HG02870 (cell line): ENCODE measurements around the gene MIOX.

ENCODE experiments used
- ATAC-seq: cut with Tn5 transposase; IDR thresholded peaks from one replicate; pipeline ENCODE4 v1.9.1; 2021; ENCODE audit warnings: mild to moderate bottlenecking, moderate library complexity; ENCODE audit not compliant: unreplicated experiment

Gene MIOX

GRCh38 chr22:50454556-50455075, 32.0 kb upstream of the MIOX start:
- no peak for ATAC-seq

DNA sequence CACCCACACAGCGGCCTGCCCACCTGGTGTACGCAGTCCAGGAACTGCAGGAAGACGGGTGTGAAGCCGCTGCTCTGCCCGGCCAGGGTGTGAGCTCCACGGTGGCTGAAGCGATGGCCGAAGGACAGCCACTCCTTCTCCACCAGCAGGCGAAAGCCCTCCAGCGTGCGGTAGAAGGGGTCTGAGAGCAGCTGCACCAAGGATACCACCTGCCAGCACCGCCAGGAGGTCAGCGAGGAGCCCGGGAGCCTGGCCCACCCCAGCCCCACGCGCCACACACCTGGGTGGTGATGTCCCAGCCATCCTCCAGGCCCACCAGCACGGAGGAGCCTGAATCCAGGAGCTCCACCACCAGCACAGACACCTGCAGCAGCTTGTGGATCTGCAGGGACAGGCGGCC, 31.5 kb upstream of the MIOX start:
- ATAC-seq: no peak

DNA sequence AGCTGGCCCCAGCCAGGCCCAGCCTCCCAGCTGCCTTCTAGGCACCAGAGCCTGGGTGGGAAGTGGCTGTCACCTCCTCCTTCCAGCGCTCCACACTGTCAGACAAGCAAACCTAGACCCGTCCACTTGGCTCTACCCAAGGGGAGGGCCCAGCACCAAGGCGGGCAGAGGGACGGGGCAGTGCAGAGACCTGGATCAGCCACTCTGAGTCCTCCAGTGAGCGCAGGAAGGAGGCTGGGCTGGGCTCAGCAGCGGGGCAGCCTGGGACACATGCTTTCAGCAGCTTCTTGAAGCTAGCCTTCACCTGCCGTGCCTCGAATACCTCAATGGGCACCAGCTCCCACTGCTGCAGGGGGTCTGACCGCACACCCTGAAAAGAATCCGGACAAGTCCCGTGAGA, 30.6 kb upstream of the MIOX start:
- no peak for ATAC-seq

DNA sequence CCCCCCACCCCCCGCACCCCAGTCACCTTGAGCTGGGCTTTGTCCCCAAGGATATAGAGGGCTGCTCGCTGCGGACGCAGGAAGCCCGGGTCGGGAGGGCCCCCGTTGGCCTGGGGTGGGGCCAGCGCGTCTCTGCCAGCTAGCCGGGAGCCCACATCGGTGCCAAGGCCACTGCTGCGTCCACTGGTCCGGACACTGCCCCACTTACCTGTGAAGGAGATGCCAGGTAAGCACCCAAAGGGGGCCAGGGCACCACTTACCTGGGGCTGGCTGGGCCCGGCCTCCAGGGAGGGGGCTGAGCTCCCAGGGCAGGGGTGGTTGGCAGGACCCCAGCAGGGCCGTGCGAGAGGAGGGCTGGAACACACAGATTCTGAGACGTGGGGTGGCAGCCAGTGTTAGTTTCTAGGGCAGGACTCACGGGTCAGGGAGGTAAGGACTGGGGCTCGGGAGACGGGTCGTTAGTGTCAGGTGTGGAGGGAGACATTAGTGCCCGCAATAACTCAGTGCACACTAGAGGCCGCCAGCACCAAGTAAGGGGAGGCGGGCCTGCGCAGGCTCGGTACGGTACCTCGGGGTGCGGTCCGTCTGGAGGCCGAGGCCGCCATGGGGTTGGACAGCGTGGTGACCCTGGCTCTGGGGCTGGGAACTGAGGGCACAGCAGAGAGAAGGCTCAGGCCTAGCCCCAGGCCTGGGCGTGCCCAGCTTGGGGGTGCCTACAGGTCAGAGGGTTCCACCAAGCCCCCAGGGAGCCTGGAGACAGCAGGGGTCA, 30.0 kb upstream of the MIOX start:
- ATAC-seq: no peak

GRCh38 chr22:50459016-50459415, 27.6 kb upstream of the MIOX start:
- ATAC-seq: no peak

GRCh38 chr22:50459496-50460140, 27.0 kb upstream of the MIOX start:
- no peak for ATAC-seq

- no peak for ATAC-seq
Measured at GRCh38 chr22:50460938-50461337, 25.7 kb upstream of the MIOX start.

DNA sequence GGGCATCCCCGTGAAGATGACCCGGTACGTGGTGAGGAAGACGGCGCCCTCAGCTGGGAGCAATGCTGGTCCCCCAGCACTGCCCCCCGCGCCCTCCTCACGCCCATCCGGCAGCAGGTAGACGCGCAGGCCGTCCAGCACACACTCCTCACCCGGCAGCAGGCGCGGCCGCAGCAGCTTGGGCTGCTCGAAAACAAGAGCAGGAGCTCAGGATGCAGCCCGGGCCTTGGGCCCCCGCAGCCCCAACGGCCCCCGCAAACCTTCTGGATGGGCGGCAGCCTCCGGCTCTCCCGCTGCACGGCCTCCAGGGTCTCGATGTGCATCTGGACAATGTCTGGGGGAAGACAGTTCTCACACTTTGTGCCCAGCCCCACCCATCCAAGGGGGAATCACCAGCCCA, 25.1 kb upstream of the MIOX start:
- no peak for ATAC-seq

GRCh38 chr22:50461979-50462540, 24.6 kb upstream of the MIOX start:
- ATAC-seq: no peak

- ATAC-seq: no peak
Measured at GRCh38 chr22:50463188-50463900, 23.3 kb upstream of the MIOX start.

- no peak for ATAC-seq
Measured at GRCh38 chr22:50464451-50464850, 22.2 kb upstream of the MIOX start.

DNA sequence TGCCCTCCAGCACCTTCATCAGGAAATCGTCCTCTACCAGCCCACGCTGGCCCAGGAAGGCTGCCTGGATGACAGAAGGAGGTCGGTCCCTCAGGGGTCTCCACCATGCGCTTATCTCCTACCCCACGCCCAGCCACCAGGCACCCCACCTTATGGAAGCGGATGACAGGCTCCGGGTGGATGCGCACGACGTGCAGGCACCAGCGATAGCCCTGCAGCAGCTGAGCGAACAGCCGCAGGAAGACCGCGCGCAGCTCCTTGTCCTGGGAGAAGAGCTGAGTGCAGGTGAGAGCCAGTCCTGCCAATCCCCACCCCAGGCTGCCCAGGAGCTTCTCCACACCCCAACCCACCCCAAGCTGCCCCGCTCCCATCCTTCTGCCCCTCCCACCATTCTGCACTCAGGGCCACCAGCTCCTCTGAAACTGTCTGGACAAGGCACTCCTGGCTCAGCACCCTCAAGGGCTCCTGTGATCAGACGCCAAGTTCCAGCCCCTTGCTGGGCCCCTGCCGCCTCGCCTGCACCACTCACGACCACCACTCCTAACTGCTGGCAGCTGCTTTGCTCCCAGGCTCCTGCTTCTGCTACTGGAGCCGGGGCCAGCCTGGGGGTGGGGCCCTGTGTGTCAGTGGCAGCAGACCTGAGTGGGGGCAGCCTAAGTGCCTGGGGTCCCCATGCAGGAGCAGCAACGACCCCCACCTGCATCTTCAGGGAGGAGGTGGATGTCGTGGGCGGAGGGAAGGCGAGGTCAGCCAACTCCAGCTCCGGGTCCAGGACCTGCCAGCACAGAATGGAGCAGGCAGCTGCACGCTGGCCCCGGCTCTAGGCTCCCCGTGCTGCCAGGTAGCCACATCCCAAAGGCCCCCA, 21.4 kb upstream of the MIOX start:
- ATAC-seq: no peak

- no peak for ATAC-seq
Measured at GRCh38 chr22:50467341-50467740, 19.3 kb upstream of the MIOX start.

GRCh38 chr22:50467773-50468440, 18.8 kb upstream of the MIOX start:
- no peak for ATAC-seq

DNA sequence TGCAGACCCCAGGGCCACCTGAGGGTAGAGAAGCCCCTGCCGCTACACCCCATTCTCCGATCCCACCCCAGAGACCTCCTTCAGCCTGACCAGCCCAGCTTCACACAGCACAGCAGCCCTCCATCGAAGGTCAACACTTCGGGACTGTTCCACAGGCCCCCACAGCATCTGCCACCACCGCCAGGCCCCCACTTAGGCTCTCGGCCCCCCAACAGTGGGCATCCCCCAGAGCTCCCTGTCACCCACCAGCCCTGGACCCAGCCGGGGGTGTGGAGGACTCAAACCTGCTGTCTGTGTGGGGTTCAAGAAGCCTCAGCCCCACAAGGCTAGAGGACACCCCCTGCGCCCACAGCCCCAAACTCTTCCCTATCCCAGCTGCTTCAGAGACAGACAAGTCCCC, 18.0 kb upstream of the MIOX start:
- no peak for ATAC-seq

GRCh38 chr22:50469377-50470305, 17.0 kb upstream of the MIOX start:
- peak; percentile 37 for ATAC-seq

DNA sequence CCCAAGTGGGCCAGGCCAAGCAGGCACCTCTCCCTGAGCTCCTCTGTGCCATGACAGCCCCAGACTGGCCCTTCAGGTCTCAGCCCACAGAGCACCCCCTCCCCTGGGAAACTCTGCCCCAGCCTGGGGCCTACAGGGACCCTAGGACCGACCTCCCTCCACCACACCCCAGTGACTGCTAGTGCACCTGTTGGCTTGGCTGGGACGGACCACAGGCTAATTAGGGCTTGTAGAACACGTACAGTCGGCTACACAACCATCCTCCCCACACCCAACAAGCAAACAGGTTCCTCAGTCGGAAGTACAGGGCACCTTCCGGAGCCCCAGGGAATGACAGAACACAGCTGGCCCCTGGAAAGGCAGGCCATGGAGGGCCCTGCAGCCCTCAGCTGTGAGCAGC, 16.2 kb upstream of the MIOX start:
- no peak for ATAC-seq

DNA sequence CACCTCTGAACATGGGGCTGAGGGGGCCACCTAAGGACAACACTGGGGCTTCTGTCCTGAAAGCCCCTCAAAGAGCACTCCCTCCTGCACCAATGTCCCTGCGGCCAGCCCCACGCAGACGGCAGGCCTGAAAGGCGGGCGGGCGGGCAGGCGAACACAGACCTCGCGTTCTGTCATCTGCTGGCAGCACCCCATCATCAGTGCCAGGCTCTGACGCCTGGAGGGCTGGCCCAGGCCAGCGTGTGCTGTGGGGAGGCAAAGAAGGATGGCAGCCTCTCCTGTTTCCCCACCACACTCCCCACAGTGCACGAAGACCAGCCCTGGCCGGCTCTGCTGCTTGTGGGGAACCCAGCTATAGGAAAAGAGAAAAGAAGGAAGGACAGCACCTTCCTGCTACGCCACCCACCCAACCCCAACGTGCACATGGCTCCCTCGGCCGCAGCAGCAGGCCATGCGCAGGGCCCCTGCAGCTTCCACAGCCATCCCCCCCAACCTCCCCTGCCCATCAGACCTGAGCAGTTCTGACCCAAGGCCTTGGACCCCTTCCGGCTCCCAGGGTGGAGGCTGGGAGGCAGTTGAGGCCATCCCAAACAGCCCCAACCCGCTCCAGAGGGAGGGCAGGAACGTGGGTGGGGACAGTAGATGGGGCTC, 15.3 kb upstream of the MIOX start:
- no peak for ATAC-seq
